GM10248 (cell line): ENCODE results near the gene POLR1C.
A peak's percentile ranks its signal among the peaks of the same experiment; 100 is the strongest.

ENCODE experiments used
- CTCF ChIA-PET: fragments of 300-600 bp; sonication (Branson Sonifier 250); formaldehyde crosslinking; extraction: SDS; loops from one replicate; lab custom pipeline; 2021; ENCODE audit warnings: antibody characterized with exemption; lab: Yijun Ruan, JAX
- POLR2A ChIA-PET: fragments of 350-650 bp; sonication (Branson Sonifier 250); formaldehyde crosslinking; extraction: SDS; loops from one replicate; lab custom pipeline; 2020; ENCODE audit warnings: antibody characterized with exemption; lab: Yijun Ruan, JAX
- DNase-seq: peaks from one replicate; pipeline ENCODE4 v3.0.0; 2012; ENCODE audit errors: extremely low spot score
- CTCF ChIP-seq: IDR thresholded peaks from 2 replicates; pipeline ENCODE4 v1.5.1; 2012; ENCODE audit warnings: mild to moderate bottlenecking, low read depth; ENCODE audit errors: extremely low read depth, missing control alignments, control extremely low read depth

Gene POLR1C

GRCh38 chr6:43506667-43507471, 10.0 kb upstream of the POLR1C start:
- POLR2A ChIA-PET, result interaction anchor here (0.5 to 1.1 kb wide), 5 partner anchors 19 to 284 kb away, joined by 3 to 5 read pairs (median 3); no protein-coding TSS in a partner anchor
- DNase-seq, result peak; percentile 86
- peak; percentile 92 for TF ChIP-seq CTCF
- CTCF ChIA-PET, result interaction anchor here (0.6 to 7.8 kb wide), 51 partner anchors 12 to 606 kb away, joined by 3 to 125 read pairs (median 5); partner anchors contain the start of genes ABCC10, CRIP3, DLK2 and DNPH1

DNA sequence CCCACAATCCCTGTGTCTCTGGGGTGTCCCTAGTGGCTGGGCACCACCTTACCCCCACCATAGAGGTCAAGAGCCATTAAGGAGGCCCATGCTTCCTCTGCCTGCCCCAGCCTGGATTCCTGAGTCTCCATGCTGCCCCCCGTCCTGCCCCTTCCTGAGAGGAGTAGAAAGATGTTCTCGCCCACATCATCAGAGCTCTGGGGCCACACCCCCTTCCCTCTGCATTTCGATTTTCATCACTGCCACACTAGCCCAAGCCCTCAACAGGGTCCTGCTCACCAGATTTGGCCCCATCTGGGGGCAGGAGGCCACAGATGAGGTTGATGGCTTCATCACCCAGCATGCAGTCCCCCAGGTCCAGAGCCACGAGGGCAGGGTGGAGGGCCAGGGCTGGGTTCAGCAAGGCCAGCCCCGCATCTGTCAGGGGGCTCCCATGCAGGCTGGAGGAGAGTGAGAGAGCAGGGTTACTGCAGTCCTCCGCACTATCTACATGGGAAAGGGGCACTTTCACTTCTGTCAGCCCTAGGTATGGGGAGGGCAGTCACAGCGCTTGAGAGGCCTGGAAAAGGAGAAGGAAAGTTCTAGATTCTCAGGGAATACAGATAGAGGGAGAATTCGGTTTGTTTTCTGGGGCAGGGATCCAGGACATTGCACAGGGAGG, 8.3 kb upstream of the POLR1C start:
- TF ChIP-seq CTCF, result no peak
- DNase-seq, result no peak
- ChIA-PET POLR2A (no interaction called here), CTCF (interaction anchor here (1.4 to 7.8 kb wide), 15 partner anchors 10 to 279 kb away, joined by 4 to 125 read pairs (median 16); partner anchors contain the start of genes DLK2, DNPH1, POLR1C and TJAP1)

DNA sequence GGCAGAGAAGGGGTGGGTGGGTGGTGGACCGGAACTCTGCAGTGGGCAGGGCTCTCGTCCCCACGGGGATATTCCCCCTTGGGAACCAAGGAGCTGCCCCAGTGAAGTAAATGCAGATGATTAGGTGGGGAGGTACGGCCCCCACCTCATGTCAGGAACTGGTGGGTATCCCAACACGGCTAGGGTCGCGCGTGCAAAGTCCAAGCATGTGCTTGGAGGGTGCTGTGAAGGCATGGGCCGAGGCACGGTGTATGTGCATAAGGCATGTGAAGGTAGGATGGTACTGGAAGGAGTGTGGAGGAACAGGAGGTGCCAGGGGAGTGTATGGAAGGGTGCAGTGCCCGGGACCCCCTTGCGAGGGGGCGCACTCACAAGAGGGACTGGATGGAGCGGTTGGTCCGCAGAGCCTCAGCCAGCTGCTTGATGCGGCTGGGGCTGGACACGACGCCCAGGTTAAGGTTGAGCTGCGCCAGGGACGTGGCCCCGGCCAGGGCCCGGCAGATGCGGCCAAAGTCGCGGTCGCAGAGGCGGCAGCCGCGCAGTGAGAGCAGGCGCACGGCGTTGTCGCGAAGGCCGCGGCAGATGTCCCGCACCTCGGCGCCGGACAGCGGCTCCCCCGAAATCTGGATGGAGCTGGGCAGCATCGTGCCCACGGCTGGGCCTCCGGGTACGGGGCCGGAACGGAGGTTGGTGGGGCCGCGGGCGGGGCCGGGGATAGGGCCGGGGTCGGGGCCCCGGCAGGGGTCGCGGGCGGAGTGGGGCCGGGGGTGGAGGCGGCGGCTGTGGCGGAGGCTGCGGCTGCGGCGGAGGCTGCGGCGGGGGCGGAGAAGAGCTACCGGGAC, 7.5 kb upstream of the POLR1C start:
- ChIA-PET CTCF (interaction anchor here (1.0 to 7.8 kb wide), 8 partner anchors 10 to 280 kb away, joined by 4 to 125 read pairs (median 30); partner anchors contain the start of genes DLK2, DNPH1, POLR1C and YIPF3), POLR2A (interaction anchor here (0.5 to 1.1 kb wide), 3 partner anchors 8 to 285 kb away, joined by 3 to 5 read pairs (median 3); partner anchors contain the start of gene TJAP1)
- DNase-seq, result no peak
- no peak for TF ChIP-seq CTCF

DNA sequence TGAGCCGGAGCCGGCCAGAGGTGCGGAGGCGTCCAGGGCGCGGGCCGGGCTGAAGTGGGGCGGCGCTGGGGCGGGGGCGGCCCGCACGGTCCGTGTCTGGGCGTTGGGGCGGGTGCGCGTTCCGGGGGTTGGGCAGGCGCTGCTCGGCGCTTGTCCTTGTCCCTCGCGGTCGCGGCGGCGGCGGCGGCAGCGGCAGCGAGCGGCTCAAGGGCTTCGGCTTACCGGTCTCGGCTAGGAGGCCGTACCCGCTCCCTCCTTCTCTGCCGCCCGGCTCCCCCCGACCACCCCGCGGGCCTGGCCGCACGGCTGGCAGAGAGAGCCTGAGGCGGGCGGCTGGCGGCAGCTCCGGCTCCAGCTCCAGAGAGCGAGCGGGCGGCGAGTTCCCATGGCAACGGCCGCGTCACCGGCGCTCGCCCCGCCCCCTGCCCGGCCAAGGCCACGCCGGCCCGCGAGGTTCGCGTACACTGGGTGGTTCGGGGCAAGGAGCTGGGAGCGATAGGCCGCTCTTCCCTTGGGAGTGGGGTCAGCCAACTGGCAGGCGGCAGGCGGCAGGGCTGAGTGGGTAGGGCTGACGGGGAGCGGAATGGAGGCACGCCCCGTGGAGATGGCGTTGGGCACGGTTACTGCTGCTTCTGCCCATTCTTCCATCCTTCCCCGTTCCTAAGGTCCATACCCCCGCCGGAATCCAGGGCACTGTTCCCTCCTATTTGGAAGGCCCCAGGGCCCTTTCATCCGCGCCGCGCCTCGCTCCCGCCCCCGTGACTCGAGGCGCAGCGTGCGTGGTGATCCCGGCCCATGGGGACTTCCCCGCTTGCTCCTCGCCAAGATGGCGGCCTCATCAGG, 6.7 kb upstream of the POLR1C start, which contains the start of gene LRRC73:
Gene LRRC73 (minus strand): TSS at position 363 of the 843 bp plus-strand sequence. CDS start 561 bp downstream, outside the sequence.
- ChIA-PET POLR2A (interaction anchor here (0.5 to 1.1 kb wide), 3 partner anchors 9 to 285 kb away, joined by 3 to 5 read pairs (median 3); partner anchors contain the start of gene TJAP1), CTCF (interaction anchor here (0.7 to 7.8 kb wide), 7 partner anchors 9 to 281 kb away, joined by 3 to 77 read pairs (median 4); partner anchors contain the start of gene DNPH1)
- DNase-seq, result peak; percentile 86
- TF ChIP-seq CTCF, result no peak

- POLR2A ChIA-PET, result interaction anchor here (0.9 to 1.1 kb wide), 2 partner anchors 9 to 286 kb away, joined by 3 to 5 read pairs; no protein-coding TSS in a partner anchor
- TF ChIP-seq CTCF, result no peak
- no peak for DNase-seq
- CTCF ChIA-PET, result interaction anchor here (0.7 to 7.8 kb wide), 4 partner anchors 14 to 280 kb away, joined by 3 to 77 read pairs (median 4); no protein-coding TSS in a partner anchor
Observed at GRCh38 chr6:43510827-43511163, 6.1 kb upstream of the POLR1C start.
